A549 (cell line): ENCODE data around the gene LRRC31.

Experiments used
- MYC ChIP-seq: IDR thresholded peaks from 2 replicates; pipeline ENCODE4 v1.6.1; 2012; ENCODE audit warnings: mild to moderate bottlenecking, inconsistent platforms, low read length, improper control_type of control experiment, borderline replicate concordance
- TF ChIP-seq, protein P1 (sequence below): fragments of 200-600 bp; sonication (generic); IDR thresholded peaks from 2 replicates; pipeline ENCODE4 v1.6.1; 2016; ENCODE audit warnings: antibody characterized with exemption, mild to moderate bottlenecking, moderate library complexity

DNA sequence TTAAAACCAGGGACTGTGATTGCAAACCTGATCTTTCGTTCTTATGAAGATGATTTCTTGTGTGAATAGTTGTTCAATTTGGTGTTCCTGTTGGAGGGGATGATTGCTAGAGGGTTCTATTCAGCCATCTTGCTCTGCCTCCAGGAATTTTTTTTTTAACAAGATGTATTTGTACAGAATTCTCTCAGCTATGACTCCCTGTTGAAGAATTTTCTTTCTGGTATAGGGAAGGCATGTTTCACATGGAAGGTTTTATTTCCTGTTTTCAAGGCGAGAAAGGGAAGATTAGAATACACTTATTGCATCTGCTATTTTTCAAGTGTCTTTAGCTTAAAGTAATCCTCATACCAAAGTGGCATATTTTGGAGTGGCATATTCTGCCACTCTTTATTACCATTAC, 51.4 kb downstream of the LRRC31 start:
- TF ChIP-seq MYC, result no peak
- TF ChIP-seq, protein P1, sequence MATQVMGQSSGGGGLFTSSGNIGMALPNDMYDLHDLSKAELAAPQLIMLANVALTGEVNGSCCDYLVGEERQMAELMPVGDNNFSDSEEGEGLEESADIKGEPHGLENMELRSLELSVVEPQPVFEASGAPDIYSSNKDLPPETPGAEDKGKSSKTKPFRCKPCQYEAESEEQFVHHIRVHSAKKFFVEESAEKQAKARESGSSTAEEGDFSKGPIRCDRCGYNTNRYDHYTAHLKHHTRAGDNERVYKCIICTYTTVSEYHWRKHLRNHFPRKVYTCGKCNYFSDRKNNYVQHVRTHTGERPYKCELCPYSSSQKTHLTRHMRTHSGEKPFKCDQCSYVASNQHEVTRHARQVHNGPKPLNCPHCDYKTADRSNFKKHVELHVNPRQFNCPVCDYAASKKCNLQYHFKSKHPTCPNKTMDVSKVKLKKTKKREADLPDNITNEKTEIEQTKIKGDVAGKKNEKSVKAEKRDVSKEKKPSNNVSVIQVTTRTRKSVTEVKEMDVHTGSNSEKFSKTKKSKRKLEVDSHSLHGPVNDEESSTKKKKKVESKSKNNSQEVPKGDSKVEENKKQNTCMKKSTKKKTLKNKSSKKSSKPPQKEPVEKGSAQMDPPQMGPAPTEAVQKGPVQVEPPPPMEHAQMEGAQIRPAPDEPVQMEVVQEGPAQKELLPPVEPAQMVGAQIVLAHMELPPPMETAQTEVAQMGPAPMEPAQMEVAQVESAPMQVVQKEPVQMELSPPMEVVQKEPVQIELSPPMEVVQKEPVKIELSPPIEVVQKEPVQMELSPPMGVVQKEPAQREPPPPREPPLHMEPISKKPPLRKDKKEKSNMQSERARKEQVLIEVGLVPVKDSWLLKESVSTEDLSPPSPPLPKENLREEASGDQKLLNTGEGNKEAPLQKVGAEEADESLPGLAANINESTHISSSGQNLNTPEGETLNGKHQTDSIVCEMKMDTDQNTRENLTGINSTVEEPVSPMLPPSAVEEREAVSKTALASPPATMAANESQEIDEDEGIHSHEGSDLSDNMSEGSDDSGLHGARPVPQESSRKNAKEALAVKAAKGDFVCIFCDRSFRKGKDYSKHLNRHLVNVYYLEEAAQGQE, result no peak
